H9 (cell line): Measurements from ENCODE around the gene ENG. TPM values are rescaled to one million over a fixed set of nuclear protein-coding genes. Genes with fewer than 3 reads are reported as not detected.

Experiments used
- DNase-seq: peaks from one replicate; pipeline ENCODE4 v3.0.0-alpha.2; 2017
- H2AFZ ChIP-seq: one replicate; pipeline ENCODE4 v1.6.1; 2013; ENCODE audit warnings: mild to moderate bottlenecking, low read length, control low read depth, moderate library complexity
- H2AK5ac ChIP-seq: 2 replicates; pipeline ENCODE4 v1.6.1; 2013; ENCODE audit warnings: low read length, control low read depth, mixed read lengths; ENCODE audit not compliant: insufficient read length
- H2BK120ac ChIP-seq: one replicate; pipeline ENCODE4 v1.6.1; 2013; ENCODE audit warnings: low read depth, mild to moderate bottlenecking, low read length, control low read depth, inconsistent platforms; ENCODE audit not compliant: poor library complexity, severe bottlenecking
- H2BK12ac ChIP-seq: 2 replicates; pipeline ENCODE4 v1.6.1; 2013; ENCODE audit warnings: low read length, control low read depth, mixed read lengths, low read depth; ENCODE audit not compliant: insufficient read length
- H2BK15ac ChIP-seq: 2 replicates; pipeline ENCODE4 v1.6.1; 2013; ENCODE audit warnings: low read depth, low read length, control low read depth
- H2BK20ac ChIP-seq: one replicate; pipeline ENCODE4 v1.6.1; 2013; ENCODE audit warnings: low read depth, mild to moderate bottlenecking, low read length, control low read depth, inconsistent platforms; ENCODE audit not compliant: poor library complexity, severe bottlenecking
- H2BK5ac ChIP-seq: 2 replicates; pipeline ENCODE4 v1.6.1; 2013; ENCODE audit warnings: low read length, control low read depth, mixed read lengths; ENCODE audit not compliant: insufficient read length
- H3K14ac ChIP-seq: 2 replicates; pipeline ENCODE4 v1.6.1; 2013; ENCODE audit warnings: low read length, control low read depth; ENCODE audit not compliant: insufficient read depth
- H3K18ac ChIP-seq: 2 replicates; pipeline ENCODE4 v1.6.1; 2013; ENCODE audit warnings: low read depth, mild to moderate bottlenecking, mixed read lengths, low read length, control low read depth; ENCODE audit not compliant: insufficient read length
- H3K23ac ChIP-seq: 2 replicates; pipeline ENCODE4 v1.6.1; 2013; ENCODE audit warnings: low read length, control low read depth, mixed read lengths, low read depth; ENCODE audit not compliant: insufficient read length
- H3K23me2 ChIP-seq: 2 replicates; pipeline ENCODE4 v1.6.1; 2013; ENCODE audit warnings: low read depth, mild to moderate bottlenecking, mixed read lengths, low read length, control low read depth; ENCODE audit not compliant: insufficient read length, poor library complexity, severe bottlenecking
- H3K27ac ChIP-seq: 2 replicates; pipeline ENCODE4 v1.5.1; 2013; ENCODE audit warnings: low read length, control low read depth, mixed read lengths, low read depth; ENCODE audit not compliant: insufficient read length
- H3K27me3 ChIP-seq: 2 replicates; pipeline ENCODE4 v1.6.1; 2013; ENCODE audit warnings: low read length, control low read depth, inconsistent platforms; ENCODE audit not compliant: insufficient read depth
- H3K4ac ChIP-seq: 2 replicates; pipeline ENCODE4 v1.6.1; 2013; ENCODE audit warnings: low read depth, mild to moderate bottlenecking, control low read depth, inconsistent platforms, low read length, moderate library complexity
- H3K4me1 ChIP-seq: 2 replicates; pipeline ENCODE4 v1.6.1; 2013; ENCODE audit warnings: low read length, control low read depth, inconsistent platforms; ENCODE audit not compliant: insufficient read depth
- H3K4me2 ChIP-seq: 2 replicates; pipeline ENCODE4 v1.6.1; 2013; ENCODE audit warnings: low read length, control low read depth, mixed read lengths; ENCODE audit not compliant: insufficient read length, insufficient read depth
- H3K56ac ChIP-seq: 2 replicates; pipeline ENCODE4 v1.6.1; 2013; ENCODE audit warnings: low read depth, mild to moderate bottlenecking, mixed read lengths, low read length, control low read depth; ENCODE audit not compliant: insufficient read length
- H3K79me1 ChIP-seq: 2 replicates; pipeline ENCODE4 v1.6.1; 2013; ENCODE audit warnings: low read depth, mild to moderate bottlenecking, moderate library complexity, low read length, control low read depth, inconsistent platforms; ENCODE audit not compliant: insufficient read depth, poor library complexity, severe bottlenecking
- H3K79me2 ChIP-seq: 2 replicates; pipeline ENCODE4 v1.6.1; 2013; ENCODE audit warnings: low read length, control low read depth, inconsistent platforms; ENCODE audit not compliant: insufficient read depth
- H3K9ac ChIP-seq: 2 replicates; pipeline ENCODE4 v1.6.1; 2013; ENCODE audit warnings: low read length, control low read depth, mixed read lengths; ENCODE audit not compliant: insufficient read length; ENCODE audit errors: extremely low read depth
- H3K9me3 ChIP-seq: one replicate; pipeline ENCODE4 v1.6.1; 2013; ENCODE audit warnings: low read depth, low read length, inconsistent platforms; ENCODE audit not compliant: control insufficient read depth
- H3T11ph ChIP-seq: one replicate; pipeline ENCODE4 v1.6.1; 2013; ENCODE audit warnings: mild to moderate bottlenecking, low read length, control low read depth, inconsistent platforms
- H4K20me1 ChIP-seq: one replicate; pipeline ENCODE4 v1.6.1; 2013; ENCODE audit not compliant: control insufficient read depth, insufficient read length, insufficient read depth
- H4K5ac ChIP-seq: 2 replicates; pipeline ENCODE4 v1.6.1; 2013; ENCODE audit warnings: low read depth, mild to moderate bottlenecking, mixed read lengths, low read length, control low read depth; ENCODE audit not compliant: insufficient read length
- H4K8ac ChIP-seq: replicated peaks from 2 replicates; pipeline ENCODE4 v1.6.1; 2013; ENCODE audit warnings: low read length, control low read depth, mixed read lengths, low read depth; ENCODE audit not compliant: insufficient read length
- H4K91ac ChIP-seq: 2 replicates; pipeline ENCODE4 v1.6.1; 2013; ENCODE audit warnings: low read depth, mild to moderate bottlenecking, moderate library complexity, mixed read lengths, low read length, control low read depth; ENCODE audit not compliant: insufficient read length
- H3K27ac Mint-ChIP-seq, 3 experiments: 2 replicates in 2 of 3; 3 replicates in 1 of 3; pipeline ENCODE4 v1.8.0; 2020 to 2021; ENCODE audit warnings: mixed read lengths in 3 of 3, mild to moderate bottlenecking in 1 of 3, moderate library complexity in 1 of 3
- H3K27me3 Mint-ChIP-seq: 2 replicates; pipeline ENCODE4 v1.8.0; 2021; ENCODE audit warnings: low read depth, mild to moderate bottlenecking, moderate library complexity, mixed read lengths
- H3K36me3 Mint-ChIP-seq, 3 experiments: 2 replicates in 2 of 3; 3 replicates in 1 of 3; pipeline ENCODE4 v1.8.0; 2020 to 2021; ENCODE audit warnings: low read depth in 3 of 3, mixed read lengths in 3 of 3; ENCODE audit not compliant: insufficient read depth in 1 of 3
- H3K4me1 Mint-ChIP-seq, 2 experiments: 2 replicates each; pipeline ENCODE4 v1.8.0; 2020; ENCODE audit warnings: mixed read lengths in 2 of 2
- H3K4me3 Mint-ChIP-seq, 2 experiments: 2 replicates in 1 of 2; 3 replicates in 1 of 2; pipeline ENCODE4 v1.8.0; 2020 to 2021; ENCODE audit warnings: mild to moderate bottlenecking in 2 of 2, mixed read lengths in 2 of 2, moderate library complexity in 1 of 2
- H3K9me3 Mint-ChIP-seq, 2 experiments: 2 replicates in 1 of 2; 3 replicates in 1 of 2; pipeline ENCODE4 v1.8.0; 2020; ENCODE audit warnings: mild to moderate bottlenecking in 2 of 2, mixed read lengths in 2 of 2, moderate library complexity in 1 of 2
- CTCF ChIP-seq: fragments of 200-600 bp; sonication (generic); conservative IDR thresholded peaks from 3 replicates; pipeline ENCODE4 v1.8.0; 2021; ENCODE audit warnings: antibody characterized with exemption, mild to moderate bottlenecking
- WGBS: extraction: QIAGEN DNeasy Blood & Tissue Kit; methylation state at CpG from one replicate; pipeline ENCODE4 v1.1.7; 2013; ENCODE audit warnings: missing lambda C conversion rate, low lambda C conversion rate, mixed read lengths; ENCODE audit not compliant: insufficient read length; ENCODE audit errors: extremely low coverage; 5-methylcytosine and 5-hydroxymethylcytosine counted together
- total RNA-seq: library from RNA; stranded (reverse); gene quantifications from 2 replicates; pipeline ENCODE4 v1.2.1, GENCODE V29; 2021

ENG gene
- total RNA-seq, 1 experiment from 2014 or later, result 2.1 TPM

- Mint-ChIP-seq H3K36me3 (peaks cover 0 to 44% (median 35%) of the 10 kb centered on the region in 3 experiments; a peak in 5 of 7 replicates), H3K4me1 (no peaks in the 10 kb centered on the region), H3K9me3 (no peaks in the 10 kb centered on the region), H3K27ac (no peak overlapping the region), H3K4me3 (no peak overlapping the region), H3K27me3 (no peaks in the 10 kb centered on the region)
- no peak overlapping the region for H3K9ac ChIP-seq
- no peak overlapping the region for H3K56ac ChIP-seq
- no peak overlapping the region for H3K23ac ChIP-seq
- no peak overlapping the region for H2BK15ac ChIP-seq
- H4K5ac ChIP-seq, result no peak overlapping the region
- no peak overlapping the region for H2AK5ac ChIP-seq
- H3T11ph ChIP-seq, result no peak overlapping the region
- no peak overlapping the region for H3K14ac ChIP-seq
- H3K27me3 ChIP-seq, result no peaks in the 10 kb centered on the region
- no peak for TF ChIP-seq CTCF
- no peaks in the 10 kb centered on the region for H3K9me3 ChIP-seq
- no peak overlapping the region for H4K91ac ChIP-seq
- no peak overlapping the region for H2BK5ac ChIP-seq
- H3K4ac ChIP-seq, result no peak overlapping the region
- no peaks in the 10 kb centered on the region for H3K79me2 ChIP-seq
- no peaks in the 10 kb centered on the region for H3K79me1 ChIP-seq
- H3K18ac ChIP-seq, result no peak overlapping the region
- H4K20me1 ChIP-seq, result no peaks in the 10 kb centered on the region
- no peak overlapping the region for H3K27ac ChIP-seq
- DNase-seq, result no peak
- H2BK20ac ChIP-seq, result no peak overlapping the region
- no peak overlapping the region for H3K4me2 ChIP-seq
- no CpG with 5 or more reads among the region's 3 CpGs for WGBS
- no peak overlapping the region for H2BK120ac ChIP-seq
- no peaks in the 10 kb centered on the region for H3K4me1 ChIP-seq
- no peaks in the 10 kb centered on the region for H3K23me2 ChIP-seq
- no peak overlapping the region for H4K8ac ChIP-seq
- no peak overlapping the region for H2BK12ac ChIP-seq
- H2AFZ ChIP-seq, result no peak overlapping the region
Observed at GRCh38 chr9:127816362-127816725, 38.1 kb downstream of the ENG start.
